Duodenal mucosa (tissue), 2 donors: ENCODE data around the gene SLC5A5.

ENCODE experiments used
- H3K27ac ChIP-seq: one replicate; pipeline ENCODE4 v1.7.0; 2013; ENCODE audit warnings: low read depth, low read length
- H3K27me3 ChIP-seq, 2 donors: one replicate each; pipeline ENCODE4 v1.7.0; 2013; ENCODE audit warnings: low read length in 2 of 2, control low read depth in 1 of 2; ENCODE audit not compliant: insufficient read depth in 2 of 2, control insufficient read depth in 1 of 2
- H3K36me3 ChIP-seq, 2 donors: one replicate each; pipeline ENCODE4 v1.7.0; 2013; ENCODE audit warnings: low read length in 2 of 2, control low read depth in 1 of 2; ENCODE audit not compliant: insufficient read depth in 2 of 2, control insufficient read depth in 1 of 2
- H3K4me1 ChIP-seq, 2 donors: one replicate each; pipeline ENCODE4 v1.7.0; 2013; ENCODE audit warnings: low read length in 2 of 2, control low read depth in 1 of 2; ENCODE audit not compliant: insufficient read depth in 2 of 2, control insufficient read depth in 1 of 2
- H3K4me3 ChIP-seq, 2 donors: one replicate each; pipeline ENCODE4 v1.7.0; 2013; ENCODE audit warnings: low read length in 2 of 2, low read depth in 1 of 2
- H3K9ac ChIP-seq, 2 donors: one replicate each; pipeline ENCODE4 v1.7.0; 2013; ENCODE audit warnings: low read length in 2 of 2, low read depth in 1 of 2
- H3K9me3 ChIP-seq, 2 donors: one replicate each; pipeline ENCODE4 v1.7.0; 2013; ENCODE audit warnings: low read length in 2 of 2, control low read depth in 1 of 2; ENCODE audit not compliant: control insufficient read depth in 1 of 2

SLC5A5 gene

GRCh38 chr19:17861542-17862402 lies 10.0 kb upstream of the SLC5A5 start:
- Histone ChIP-seq H3K27ac (no peak overlapping the region), H3K4me3 (peak overlapping the region; percentile 89 to 98), H3K9me3 (no peaks in the 10 kb centered on the region), H3K27me3 (no peaks in the 10 kb centered on the region), H3K9ac (peak overlapping the region; percentile 88 to 92), H3K4me1 (peaks cover 37 to 41% of the 10 kb centered on the region in 2 donors), H3K36me3 (peaks cover 25 to 38% of the 10 kb centered on the region in 2 donors)

- Histone ChIP-seq H3K9me3 (no peaks in the 10 kb centered on the region), H3K27ac (no peak overlapping the region)
Measured at GRCh38 chr19:17862711-17863519, 8.8 kb upstream of the SLC5A5 start.

GRCh38 chr19:17863520-17864182 lies 8.1 kb upstream of the SLC5A5 start:
- H3K27ac ChIP-seq = peak overlapping the region; percentile 17

More at GRCh38 chr19:17862711-17863519, 8.8 kb upstream of the SLC5A5 start:
- peaks cover 43 to 46% of the 10 kb centered on the region in 2 donors for H3K4me1 ChIP-seq
- no peaks in the 10 kb centered on the region for H3K27me3 ChIP-seq
- peaks cover 25 to 38% of the 10 kb centered on the region in 2 donors for H3K36me3 ChIP-seq
- no peak overlapping the region for H3K4me3 ChIP-seq
- no peak overlapping the region for H3K9ac ChIP-seq

GRCh38 chr19:17865364-17866311 lies 6.1 kb upstream of the SLC5A5 start:
- H3K27ac ChIP-seq = peak overlapping the region; percentile 26
- no peak overlapping the region for H3K4me3 ChIP-seq
- peaks cover 8 to 11% of the 10 kb centered on the region in 2 donors for H3K27me3 ChIP-seq
- no peaks in the 10 kb centered on the region for H3K9me3 ChIP-seq
- H3K36me3 ChIP-seq = peaks cover 25 to 38% of the 10 kb centered on the region in 2 donors
- H3K4me1 ChIP-seq = peaks cover 41 to 42% of the 10 kb centered on the region in 2 donors
- H3K9ac ChIP-seq = peak overlapping the region in 1 of 2 donors; percentile 6

More at GRCh38 chr19:17863520-17864182, 8.1 kb upstream of the SLC5A5 start:
- no peaks in the 10 kb centered on the region for H3K9me3 ChIP-seq
- H3K9ac ChIP-seq = no peak overlapping the region
- no peaks in the 10 kb centered on the region for H3K27me3 ChIP-seq
- no peak overlapping the region for H3K4me3 ChIP-seq
- peaks cover 43 to 46% of the 10 kb centered on the region in 2 donors for H3K4me1 ChIP-seq
- H3K36me3 ChIP-seq = peaks cover 25 to 38% of the 10 kb centered on the region in 2 donors

GRCh38 chr19:17866312-17866963 lies 5.3 kb upstream of the SLC5A5 start:
- H3K9ac ChIP-seq = no peak overlapping the region

DNA sequence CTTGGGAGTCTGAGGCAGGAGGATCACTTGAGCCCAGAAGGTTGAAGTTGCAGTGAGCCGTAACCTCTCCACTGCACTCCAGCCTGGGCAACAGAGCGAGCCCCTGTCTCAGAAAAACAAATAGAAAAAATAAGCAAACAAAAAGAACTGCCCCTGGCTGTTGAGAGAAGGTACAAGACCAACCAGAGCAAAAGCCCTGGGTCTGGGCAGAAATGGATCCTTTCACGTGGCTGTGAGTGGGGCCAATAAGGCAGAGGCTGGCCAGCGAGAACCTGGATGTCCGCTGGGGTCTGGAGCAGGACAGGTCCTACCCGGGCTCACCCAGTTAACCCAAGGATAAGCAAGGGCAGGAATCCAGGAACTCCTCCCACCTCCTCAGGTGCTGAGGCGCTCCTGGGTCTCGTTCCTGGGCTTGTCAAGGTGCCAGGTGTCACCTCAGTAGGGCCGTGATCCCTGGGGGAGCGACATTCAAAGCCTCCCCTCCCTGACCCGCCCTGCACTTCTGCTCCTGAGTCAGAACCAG lies 4.7 kb upstream of the SLC5A5 start:
- Histone ChIP-seq H3K4me1 (peaks cover 27 to 28% of the 10 kb centered on the region in 2 donors), H3K27ac (no peak overlapping the region)

More at GRCh38 chr19:17866312-17866963, 5.3 kb upstream of the SLC5A5 start:
- Histone ChIP-seq H3K27ac (no peak overlapping the region), H3K4me1 (peaks cover 33 to 34% of the 10 kb centered on the region in 2 donors), H3K36me3 (peaks cover 23 to 36% of the 10 kb centered on the region in 2 donors), H3K9me3 (no peaks in the 10 kb centered on the region), H3K27me3 (peaks cover 16 to 19% of the 10 kb centered on the region in 2 donors), H3K4me3 (no peak overlapping the region)

DNA sequence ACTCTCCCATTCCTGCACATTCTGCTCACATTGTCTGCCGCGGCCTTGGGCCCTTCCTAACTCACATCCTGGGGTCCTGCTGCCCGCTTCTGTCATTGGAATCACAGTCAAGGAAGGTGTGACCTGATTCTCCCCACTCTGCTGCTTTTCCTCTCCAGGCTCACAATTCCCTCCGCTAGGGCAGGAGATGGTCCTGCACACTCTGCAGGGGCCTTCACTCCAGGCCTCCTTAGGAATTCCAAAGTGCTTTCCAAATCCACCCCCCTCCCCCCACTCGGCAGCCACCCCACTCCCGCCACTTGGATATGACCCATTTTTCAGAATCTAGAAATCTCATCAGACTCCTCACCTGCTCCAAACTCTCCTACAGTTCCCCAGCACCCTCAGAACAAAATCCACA lies 3.1 kb upstream of the SLC5A5 start:
- no peak overlapping the region for H3K4me3 ChIP-seq
- H3K4me1 ChIP-seq = peaks cover 26 to 31% of the 10 kb centered on the region in 2 donors
- peaks cover 2 to 14% of the 10 kb centered on the region in 2 donors for H3K36me3 ChIP-seq
- peaks cover 32 to 38% of the 10 kb centered on the region in 2 donors for H3K27me3 ChIP-seq
- no peak overlapping the region for H3K9ac ChIP-seq
- no peaks in the 10 kb centered on the region for H3K9me3 ChIP-seq
- H3K27ac ChIP-seq = no peak overlapping the region

More for the DNA sequence above, 4.7 kb upstream of the SLC5A5 start:
- Histone ChIP-seq H3K27me3 (peaks cover 20 to 25% of the 10 kb centered on the region in 2 donors), H3K4me3 (no peak overlapping the region), H3K9ac (no peak overlapping the region), H3K9me3 (no peaks in the 10 kb centered on the region), H3K36me3 (peaks cover 17 to 30% of the 10 kb centered on the region in 2 donors)

DNA sequence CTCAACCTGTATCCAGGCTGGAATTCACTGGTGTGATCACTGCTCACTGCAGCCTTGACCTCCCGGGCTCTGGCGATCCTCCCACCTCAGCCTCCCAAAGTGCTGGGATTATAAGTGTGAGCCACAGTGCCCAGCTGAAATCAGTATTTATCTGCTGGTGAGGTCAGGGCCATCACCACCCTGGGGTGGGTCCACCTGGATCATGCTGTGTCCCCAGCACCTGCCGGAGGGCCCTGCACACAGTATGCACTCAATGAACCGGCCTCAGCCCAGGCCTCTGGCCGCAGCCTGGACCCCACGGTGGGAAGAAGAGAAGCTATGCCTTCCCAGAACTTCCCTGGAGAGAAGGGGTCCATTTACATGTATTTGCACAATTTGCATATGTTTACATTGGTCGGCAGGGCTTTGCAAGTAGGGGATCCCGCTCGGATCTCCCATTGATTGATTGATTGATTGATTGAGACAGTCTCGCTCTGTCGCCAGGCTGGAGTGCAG lies 2.6 kb upstream of the SLC5A5 start:
- Histone ChIP-seq H3K36me3 (peaks cover 0 to 9% of the 10 kb centered on the region in 2 donors), H3K27ac (no peak overlapping the region), H3K27me3 (peaks cover 35 to 41% of the 10 kb centered on the region in 2 donors), H3K9me3 (no peaks in the 10 kb centered on the region), H3K9ac (no peak overlapping the region), H3K4me1 (peaks cover 25 to 29% of the 10 kb centered on the region in 2 donors), H3K4me3 (no peak overlapping the region)
